ENCODE results near the gene TECR. TPM values are rescaled to one million over a fixed set of nuclear protein-coding genes. Genes with fewer than 3 reads are reported as not detected.

The TECR gene
- total and polyA plus RNA-seq, 9 of the 15 experiments (the other 6 are each of a cell fraction or from before 2014, with no cell fraction given): 29.3 to 211 (median 81.4) TPM

DNA sequence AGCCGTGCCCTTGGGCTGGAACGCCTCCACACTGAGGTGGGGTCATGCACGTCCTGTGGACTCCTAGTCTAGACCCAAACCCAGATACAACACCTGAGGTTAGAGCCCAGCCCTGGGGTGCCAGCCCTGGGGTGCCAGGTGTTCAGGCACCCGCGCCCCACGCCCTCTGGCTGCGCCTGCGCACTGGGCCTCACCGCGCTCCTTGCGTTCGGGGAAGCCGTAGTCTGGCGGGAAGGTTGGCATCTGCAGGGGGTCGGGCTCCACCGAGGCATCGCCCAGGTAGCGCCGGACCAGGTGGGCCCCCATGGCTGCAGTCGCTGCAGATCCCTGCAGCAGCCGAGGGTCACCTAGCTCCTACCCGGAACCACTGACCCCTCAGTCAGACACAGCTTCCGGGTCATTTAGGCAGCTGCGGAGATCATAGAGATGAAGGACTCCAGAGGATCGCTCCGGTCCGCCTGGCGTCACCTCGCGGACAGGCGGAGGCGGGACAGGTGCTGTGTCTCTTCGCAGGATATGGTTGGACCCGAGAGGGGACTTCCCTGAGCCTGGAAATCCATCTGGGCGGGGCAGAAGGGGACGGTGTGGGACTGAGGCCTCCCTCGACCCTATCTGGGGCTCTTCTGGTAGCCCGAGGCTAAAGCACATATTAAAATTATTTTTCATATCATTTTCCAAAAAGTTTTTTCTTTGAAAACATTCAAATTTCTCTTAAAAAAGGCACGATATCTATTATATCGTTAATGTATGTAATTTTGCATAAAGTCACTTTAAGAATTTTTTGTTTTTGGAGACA lies 42.5 kb downstream of the TECR start, which contains the start of gene NDUFB7 (continued):
- TF ChIP-seq ZBTB43 (CRISPR knock-in tag; IDR thresholded peaks at IDR 0.05) (no peak), ZC3H8 (IDR thresholded peaks at IDR 0.05) (0 out of 2 replicates have a peak, but pooled peaks have one; percentile 62), IRF1 (CRISPR knock-in tag; IDR thresholded peaks at IDR 0.05; ENCODE audit: borderline replicate concordance) (peak; percentile 54; the same call in 1 of the 2 replicates), HLTF (IDR thresholded peaks at IDR 0.05) (peak; percentile 67; the same call in 1 of the 2 replicates), ATF1 (CRISPR knock-in tag; IDR thresholded peaks at IDR 0.05) (no peak), ATF1 (tag; IDR thresholded peaks at IDR 0.05) (peak; percentile 73), POLR2A (conservative IDR thresholded peaks at IDR 0.05) (peak; percentile 91), PML (IDR thresholded peaks at IDR 0.05; ENCODE audit: low read length) (peak; percentile 79; the same call in 1 of the 2 replicates), PREB (CRISPR knock-in tag; IDR thresholded peaks at IDR 0.05) (0 out of 2 replicates have a peak, but pooled peaks have one; percentile 37), ETS1 (conservative IDR thresholded peaks at IDR 0.05; ENCODE audit: control insufficient read depth, low read depth, low read length) (peak; percentile 93; the same call in 1 of the 2 replicates), EGR1 (conservative IDR thresholded peaks at IDR 0.05) (0 out of 2 replicates have a peak, but pooled peaks have one; percentile 6), SRSF3 (IDR thresholded peaks at IDR 0.05; ENCODE audit: insufficient read depth, low read length) (no peak)
- TF ChIP-seq, protein P1, sequence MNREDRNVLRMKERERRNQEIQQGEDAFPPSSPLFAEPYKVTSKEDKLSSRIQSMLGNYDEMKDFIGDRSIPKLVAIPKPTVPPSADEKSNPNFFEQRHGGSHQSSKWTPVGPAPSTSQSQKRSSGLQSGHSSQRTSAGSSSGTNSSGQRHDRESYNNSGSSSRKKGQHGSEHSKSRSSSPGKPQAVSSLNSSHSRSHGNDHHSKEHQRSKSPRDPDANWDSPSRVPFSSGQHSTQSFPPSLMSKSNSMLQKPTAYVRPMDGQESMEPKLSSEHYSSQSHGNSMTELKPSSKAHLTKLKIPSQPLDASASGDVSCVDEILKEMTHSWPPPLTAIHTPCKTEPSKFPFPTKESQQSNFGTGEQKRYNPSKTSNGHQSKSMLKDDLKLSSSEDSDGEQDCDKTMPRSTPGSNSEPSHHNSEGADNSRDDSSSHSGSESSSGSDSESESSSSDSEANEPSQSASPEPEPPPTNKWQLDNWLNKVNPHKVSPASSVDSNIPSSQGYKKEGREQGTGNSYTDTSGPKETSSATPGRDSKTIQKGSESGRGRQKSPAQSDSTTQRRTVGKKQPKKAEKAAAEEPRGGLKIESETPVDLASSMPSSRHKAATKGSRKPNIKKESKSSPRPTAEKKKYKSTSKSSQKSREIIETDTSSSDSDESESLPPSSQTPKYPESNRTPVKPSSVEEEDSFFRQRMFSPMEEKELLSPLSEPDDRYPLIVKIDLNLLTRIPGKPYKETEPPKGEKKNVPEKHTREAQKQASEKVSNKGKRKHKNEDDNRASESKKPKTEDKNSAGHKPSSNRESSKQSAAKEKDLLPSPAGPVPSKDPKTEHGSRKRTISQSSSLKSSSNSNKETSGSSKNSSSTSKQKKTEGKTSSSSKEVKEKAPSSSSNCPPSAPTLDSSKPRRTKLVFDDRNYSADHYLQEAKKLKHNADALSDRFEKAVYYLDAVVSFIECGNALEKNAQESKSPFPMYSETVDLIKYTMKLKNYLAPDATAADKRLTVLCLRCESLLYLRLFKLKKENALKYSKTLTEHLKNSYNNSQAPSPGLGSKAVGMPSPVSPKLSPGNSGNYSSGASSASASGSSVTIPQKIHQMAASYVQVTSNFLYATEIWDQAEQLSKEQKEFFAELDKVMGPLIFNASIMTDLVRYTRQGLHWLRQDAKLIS (CRISPR knock-in tag; IDR thresholded peaks at IDR 0.05): peak; percentile 92
- TF ChIP-seq, protein P2, sequence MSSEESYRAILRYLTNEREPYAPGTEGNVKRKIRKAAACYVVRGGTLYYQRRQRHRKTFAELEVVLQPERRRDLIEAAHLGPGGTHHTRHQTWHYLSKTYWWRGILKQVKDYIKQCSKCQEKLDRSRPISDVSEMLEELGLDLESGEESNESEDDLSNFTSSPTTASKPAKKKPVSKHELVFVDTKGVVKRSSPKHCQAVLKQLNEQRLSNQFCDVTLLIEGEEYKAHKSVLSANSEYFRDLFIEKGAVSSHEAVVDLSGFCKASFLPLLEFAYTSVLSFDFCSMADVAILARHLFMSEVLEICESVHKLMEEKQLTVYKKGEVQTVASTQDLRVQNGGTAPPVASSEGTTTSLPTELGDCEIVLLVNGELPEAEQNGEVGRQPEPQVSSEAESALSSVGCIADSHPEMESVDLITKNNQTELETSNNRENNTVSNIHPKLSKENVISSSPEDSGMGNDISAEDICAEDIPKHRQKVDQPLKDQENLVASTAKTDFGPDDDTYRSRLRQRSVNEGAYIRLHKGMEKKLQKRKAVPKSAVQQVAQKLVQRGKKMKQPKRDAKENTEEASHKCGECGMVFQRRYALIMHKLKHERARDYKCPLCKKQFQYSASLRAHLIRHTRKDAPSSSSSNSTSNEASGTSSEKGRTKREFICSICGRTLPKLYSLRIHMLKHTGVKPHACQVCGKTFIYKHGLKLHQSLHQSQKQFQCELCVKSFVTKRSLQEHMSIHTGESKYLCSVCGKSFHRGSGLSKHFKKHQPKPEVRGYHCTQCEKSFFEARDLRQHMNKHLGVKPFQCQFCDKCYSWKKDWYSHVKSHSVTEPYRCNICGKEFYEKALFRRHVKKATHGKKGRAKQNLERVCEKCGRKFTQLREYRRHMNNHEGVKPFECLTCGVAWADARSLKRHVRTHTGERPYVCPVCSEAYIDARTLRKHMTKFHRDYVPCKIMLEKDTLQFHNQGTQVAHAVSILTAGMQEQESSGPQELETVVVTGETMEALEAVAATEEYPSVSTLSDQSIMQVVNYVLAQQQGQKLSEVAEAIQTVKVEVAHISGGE (CRISPR knock-in tag; IDR thresholded peaks at IDR 0.05): peak in 2 of 3 experiments; percentile 57 to 94; a peak in 3 of 6 replicates
